A549 (cell line): Measurements from ENCODE around the gene NKIRAS2.

Source experiments
- CHD4 ChIP-seq: fragments of 200-600 bp; sonication (generic); IDR thresholded peaks from 2 replicates; pipeline ENCODE4 v1.6.1; 2016; ENCODE audit warnings: antibody characterized with exemption, mild to moderate bottlenecking, borderline replicate concordance
- CTCF ChIP-seq: fragments of >200 bp; sonication (Bioruptor Twin); formaldehyde crosslinking; IDR thresholded peaks from 3 replicates; pipeline ENCODE4 v1.5.1; 2016
- ELK1 ChIP-seq: fragments of 150-350 bp; IDR thresholded peaks from 2 replicates; pipeline ENCODE4 v1.6.1; 2014; ENCODE audit warnings: low read depth, mild to moderate bottlenecking, low read length
- EP300 ChIP-seq, 2 experiments: fragments of >200 bp; sonication (Bioruptor Twin); formaldehyde crosslinking; IDR thresholded peaks; 2 replicates in 1 of 2; 3 replicates in 1 of 2; pipeline ENCODE4 v1.6.1; 2016 to 2017
- HOXA7 ChIP-seq: fragments of 250-450 bp; sonication (Bioruptor Pico); IDR thresholded peaks from 2 replicates; pipeline ENCODE4 v1.5.0; 2020; ENCODE audit warnings: mild to moderate bottlenecking, moderate library complexity
- HOXB5 ChIP-seq: fragments of 250-450 bp; sonication (Bioruptor Pico); IDR thresholded peaks from 2 replicates; pipeline ENCODE4 v1.5.0; 2020; ENCODE audit warnings: mild to moderate bottlenecking, moderate library complexity
- MAFK ChIP-seq: fragments of 450-650 bp; IDR thresholded peaks from 2 replicates; pipeline ENCODE4 v1.6.1; 2014; ENCODE audit not compliant: partially characterized antibody
- POLR2A ChIP-seq: IDR thresholded peaks from 2 replicates; pipeline ENCODE4 v1.6.1; 2012; ENCODE audit warnings: mild to moderate bottlenecking, low read length
- POLR2AphosphoS2 ChIP-seq: conservative IDR thresholded peaks from 2 replicates; pipeline ENCODE4 v1.6.1; 2012; ENCODE audit warnings: low read length, improper control_type of control experiment, inconsistent platforms
- RAD21 ChIP-seq, 2 experiments: fragments of >200 bp in 1 of 2; sonication (Bioruptor Twin) in 1 of 2; formaldehyde crosslinking in 1 of 2; IDR thresholded peaks in 1 of 2; conservative IDR thresholded peaks in 1 of 2; 2 replicates in 1 of 2; 3 replicates in 1 of 2; pipeline ENCODE4 v1.6.1; 2012 to 2018; ENCODE audit warnings: inconsistent platforms in 1 of 2
- REST ChIP-seq: fragments of 200-600 bp; sonication (generic); IDR thresholded peaks from 2 replicates; pipeline ENCODE4 v1.6.1; 2016; ENCODE audit warnings: antibody characterized with exemption, mild to moderate bottlenecking, moderate library complexity

- TF ChIP-seq POLR2A (no peak), RAD21 (conservative IDR thresholded peaks at IDR 0.05 in 1 of 2, IDR thresholded peaks at IDR 0.05 in 1 of 2) (no peak), CTCF (no peak), MAFK (no peak), POLR2AphosphoS2 (no peak), HOXB5 (CRISPR knock-in tag) (no peak), ELK1 (no peak), CHD4 (no peak), REST (no peak), EP300 (IDR thresholded peaks at IDR 0.05) (no peak), HOXA7 (CRISPR knock-in tag) (no peak)
These were observed 27.5 kb downstream of the NKIRAS2 start for GRCh38 chr17:42047343-42047742.
